Measurements from ENCODE around the gene CERS6. TPM values are rescaled to one million over a fixed set of nuclear protein-coding genes. Genes with fewer than 3 reads are reported as not detected.
"Not testable (repeated sequence)": the region's sequence is repeated elsewhere in the genome, so short reads cannot be mapped to it uniquely, and the experiment has no call there.

Gene CERS6
- total and polyA plus RNA-seq, 4 donors, result 26.6 to 81.0 (median 41.5) TPM

- H3K4me1 ChIP-seq (ENCODE audit: control insufficient read depth, insufficient read depth, low read length), result no peaks in the 10 kb centered on the region
These were observed 331.2 kb downstream of the CERS6 start for GRCh38 chr2:168787098-168787781.

GRCh38 chr2:168787782-168788376 is 331.8 kb downstream of the CERS6 start:
- no peak overlapping the region for H3K27ac ChIP-seq (ENCODE audit: low read depth, low read length)
- no peaks in the 10 kb centered on the region for H3K9me3 ChIP-seq (ENCODE audit: control insufficient read depth, insufficient read depth, low read length)
- no peaks in the 10 kb centered on the region for H3K4me1 ChIP-seq (ENCODE audit: control insufficient read depth, insufficient read depth, low read length)
- DNase-seq (ENCODE audit: low read depth in 4 of 6, low spot score in 6 of 6), result no peak
- no peak overlapping the region for H3K4me3 ChIP-seq (ENCODE audit: low read depth, low read length)
- WGBS (ENCODE audit: insufficient coverage), result 100% methylated on average over 1 of the region's 1 CpG
- no peaks in the 10 kb centered on the region for H3K27me3 ChIP-seq (ENCODE audit: control insufficient read depth, insufficient read depth, low read length)
- no peaks in the 10 kb centered on the region for H3K36me3 ChIP-seq (ENCODE audit: control insufficient read depth, insufficient read depth, low read length)

More at GRCh38 chr2:168787098-168787781, 331.2 kb downstream of the CERS6 start:
- no peaks in the 10 kb centered on the region for H3K36me3 ChIP-seq (ENCODE audit: control insufficient read depth, insufficient read depth, low read length)
- WGBS (ENCODE audit: insufficient coverage), result 100% methylated on average over 1 of the region's 3 CpGs
- H3K9me3 ChIP-seq (ENCODE audit: control insufficient read depth, insufficient read depth, low read length), result no peaks in the 10 kb centered on the region
- no peaks in the 10 kb centered on the region for H3K27me3 ChIP-seq (ENCODE audit: control insufficient read depth, insufficient read depth, low read length)
- no peak for DNase-seq (ENCODE audit: low read depth in 4 of 6, low spot score in 6 of 6)
- no peak overlapping the region for H3K27ac ChIP-seq (ENCODE audit: low read depth, low read length)
- H3K4me3 ChIP-seq (ENCODE audit: low read depth, low read length), result no peak overlapping the region

GRCh38 chr2:168789776-168790175 is 333.7 kb downstream of the CERS6 start:
- H3K27ac ChIP-seq (ENCODE audit: low read depth, low read length), result no peak overlapping the region
- DNase-seq (ENCODE audit: low read depth in 4 of 6, low spot score in 6 of 6), result no peak
- no peaks in the 10 kb centered on the region for H3K36me3 ChIP-seq (ENCODE audit: control insufficient read depth, insufficient read depth, low read length)
- no peaks in the 10 kb centered on the region for H3K27me3 ChIP-seq (ENCODE audit: control insufficient read depth, insufficient read depth, low read length)
- WGBS (ENCODE audit: insufficient coverage), result 81% methylated on average over 5 of the region's 7 CpGs
- H3K4me1 ChIP-seq (ENCODE audit: control insufficient read depth, insufficient read depth, low read length), result no peaks in the 10 kb centered on the region
- no peak overlapping the region for H3K4me3 ChIP-seq (ENCODE audit: low read depth, low read length)
- H3K9me3 ChIP-seq (ENCODE audit: control insufficient read depth, insufficient read depth, low read length), result no peaks in the 10 kb centered on the region

GRCh38 chr2:168790226-168790902 is 334.3 kb downstream of the CERS6 start:
- 93% methylated on average over 4 of the region's 5 CpGs for WGBS (ENCODE audit: insufficient coverage)

GRCh38 chr2:168791140-168791539 is 335.1 kb downstream of the CERS6 start:
- H3K4me1 ChIP-seq (ENCODE audit: control insufficient read depth, insufficient read depth, low read length); H3K27ac ChIP-seq (ENCODE audit: low read depth, low read length); H3K4me3 ChIP-seq (ENCODE audit: low read depth, low read length); H3K36me3 ChIP-seq (ENCODE audit: control insufficient read depth, insufficient read depth, low read length); H3K27me3 ChIP-seq (ENCODE audit: control insufficient read depth, insufficient read depth, low read length); DNase-seq (ENCODE audit: low read depth in 4 of 6, low spot score in 6 of 6); H3K9me3 ChIP-seq (ENCODE audit: control insufficient read depth, insufficient read depth, low read length): not testable (repeated sequence)
- no CpG with 5 or more reads among the region's 2 CpGs for WGBS (ENCODE audit: insufficient coverage)

More at GRCh38 chr2:168790226-168790902, 334.3 kb downstream of the CERS6 start:
- Histone ChIP-seq H3K27ac (ENCODE audit: low read depth, low read length) (no peak overlapping the region), H3K4me1 (ENCODE audit: control insufficient read depth, insufficient read depth, low read length) (no peaks in the 10 kb centered on the region), H3K4me3 (ENCODE audit: low read depth, low read length) (no peak overlapping the region), H3K36me3 (ENCODE audit: control insufficient read depth, insufficient read depth, low read length) (no peaks in the 10 kb centered on the region), H3K9me3 (ENCODE audit: control insufficient read depth, insufficient read depth, low read length) (no peaks in the 10 kb centered on the region), H3K27me3 (ENCODE audit: control insufficient read depth, insufficient read depth, low read length) (no peaks in the 10 kb centered on the region)
- DNase-seq (ENCODE audit: low read depth in 4 of 6, low spot score in 6 of 6), result no peak

- H3K4me1 ChIP-seq (ENCODE audit: control insufficient read depth, insufficient read depth, low read length), result no peaks in the 10 kb centered on the region
- H3K27ac ChIP-seq (ENCODE audit: low read depth, low read length), result no peak overlapping the region
- H3K9me3 ChIP-seq (ENCODE audit: control insufficient read depth, insufficient read depth, low read length), result no peaks in the 10 kb centered on the region
- no peaks in the 10 kb centered on the region for H3K27me3 ChIP-seq (ENCODE audit: control insufficient read depth, insufficient read depth, low read length)
- H3K4me3 ChIP-seq (ENCODE audit: low read depth, low read length), result no peak overlapping the region
- no peaks in the 10 kb centered on the region for H3K36me3 ChIP-seq (ENCODE audit: control insufficient read depth, insufficient read depth, low read length)
- no CpG with 5 or more reads among the region's 2 CpGs for WGBS (ENCODE audit: insufficient coverage)
- no peak for DNase-seq (ENCODE audit: low read depth in 4 of 6, low spot score in 6 of 6)
These were observed 337.5 kb downstream of the CERS6 start for GRCh38 chr2:168793596-168793995.

GRCh38 chr2:168794968-168795367 is 338.9 kb downstream of the CERS6 start:
- no peak for DNase-seq (ENCODE audit: low read depth in 4 of 6, low spot score in 6 of 6)
- no CpG with 5 or more reads among the region's 1 CpG for WGBS (ENCODE audit: insufficient coverage)
- Histone ChIP-seq H3K27me3 (ENCODE audit: control insufficient read depth, insufficient read depth, low read length) (no peaks in the 10 kb centered on the region), H3K4me3 (ENCODE audit: low read depth, low read length) (no peak overlapping the region), H3K27ac (ENCODE audit: low read depth, low read length) (no peak overlapping the region), H3K9me3 (ENCODE audit: control insufficient read depth, insufficient read depth, low read length) (no peaks in the 10 kb centered on the region), H3K36me3 (ENCODE audit: control insufficient read depth, insufficient read depth, low read length) (no peaks in the 10 kb centered on the region), H3K4me1 (ENCODE audit: control insufficient read depth, insufficient read depth, low read length) (no peaks in the 10 kb centered on the region)

GRCh38 chr2:168796090-168796577 is 340.1 kb downstream of the CERS6 start:
- Histone ChIP-seq H3K4me3 (ENCODE audit: low read depth, low read length) (no peak overlapping the region), H3K27me3 (ENCODE audit: control insufficient read depth, insufficient read depth, low read length) (no peaks in the 10 kb centered on the region), H3K9me3 (ENCODE audit: control insufficient read depth, insufficient read depth, low read length) (no peaks in the 10 kb centered on the region), H3K27ac (ENCODE audit: low read depth, low read length) (no peak overlapping the region), H3K4me1 (ENCODE audit: control insufficient read depth, insufficient read depth, low read length) (no peaks in the 10 kb centered on the region), H3K36me3 (ENCODE audit: control insufficient read depth, insufficient read depth, low read length) (no peaks in the 10 kb centered on the region)
- WGBS (ENCODE audit: insufficient coverage), result 87% methylated on average over 8 of the region's 9 CpGs
- DNase-seq (ENCODE audit: low read depth in 4 of 6, low spot score in 6 of 6), result no peak

GRCh38 chr2:168796583-168797285 is 340.7 kb downstream of the CERS6 start:
- no peaks in the 10 kb centered on the region for H3K4me1 ChIP-seq (ENCODE audit: control insufficient read depth, insufficient read depth, low read length)
- DNase-seq (ENCODE audit: low read depth in 4 of 6, low spot score in 6 of 6), result no peak

More at GRCh38 chr2:168796583-168797285, 340.7 kb downstream of the CERS6 start:
- H3K27me3 ChIP-seq (ENCODE audit: control insufficient read depth, insufficient read depth, low read length), result no peaks in the 10 kb centered on the region
- H3K36me3 ChIP-seq (ENCODE audit: control insufficient read depth, insufficient read depth, low read length), result no peaks in the 10 kb centered on the region
- 88% methylated on average over 5 of the region's 8 CpGs for WGBS (ENCODE audit: insufficient coverage)
- H3K27ac ChIP-seq (ENCODE audit: low read depth, low read length), result no peak overlapping the region
- no peaks in the 10 kb centered on the region for H3K9me3 ChIP-seq (ENCODE audit: control insufficient read depth, insufficient read depth, low read length)
- H3K4me3 ChIP-seq (ENCODE audit: low read depth, low read length), result no peak overlapping the region

Measured in spinal cord (tissue), 10 donors.